ENCODE data around the gene KCNJ3. TPM values are rescaled to one million over a fixed set of nuclear protein-coding genes. Genes with fewer than 3 reads are reported as not detected.

Gene KCNJ3
- total and polyA plus RNA-seq, 9 of the 15 experiments (the other 6 are each of a cell fraction or from before 2014, with no cell fraction given): not detected

- TF ChIP-seq HOMEZ (CRISPR knock-in tag; IDR thresholded peaks at IDR 0.05) (no peak), ZNF140 (CRISPR knock-in tag; IDR thresholded peaks at IDR 0.05) (no peak), BRCA1 (IDR thresholded peaks at IDR 0.05) (no peak), BRCA1 (CRISPR knock-in tag; IDR thresholded peaks at IDR 0.05) (no peak)
Measured at GRCh38 chr2:154704991-154705390, 6.5 kb downstream of the KCNJ3 start (continued).

- no peak for DNase-seq (ENCODE audit: extremely low read depth in 1 of 4, low spot score in 3 of 4)
- no peak overlapping the region for H3K4me2 ChIP-seq (ENCODE audit: insufficient read depth, low read length)
- no peaks in the 10 kb centered on the region for H3K9me3 ChIP-seq (replicated peaks; ENCODE audit: control insufficient read depth, insufficient read depth, low read depth, low read length)
- H3K4me1 ChIP-seq (replicated peaks in 1 of 2; ENCODE audit: control insufficient read depth in 2 of 2, insufficient read depth in 2 of 2, low read length in 2 of 2): no peaks in the 10 kb centered on the region
- no peaks in the 10 kb centered on the region for H3K36me3 ChIP-seq (ENCODE audit: control insufficient read depth, insufficient read depth, low read length)
- H4K20me1 ChIP-seq (replicated peaks; ENCODE audit: control insufficient read depth, insufficient read depth, low read length): no peaks in the 10 kb centered on the region
- POLR2A ChIA-PET: no interaction called here
- no peak for TF ChIP-seq SIRT6 (IDR thresholded peaks at IDR 0.05; ENCODE audit: low read depth, low read length)
- TF ChIP-seq MXI1 (IDR thresholded peaks at IDR 0.05; ENCODE audit: low read depth, low read length): no peak
- no peak for TF ChIP-seq RBBP5 (IDR thresholded peaks at IDR 0.05; ENCODE audit: borderline replicate concordance, insufficient read depth, low read length, poor library complexity, severe bottlenecking)
- TF ChIP-seq HMG20A (CRISPR knock-in tag; conservative IDR thresholded peaks at IDR 0.05): no peak
- no peak for TF ChIP-seq ZBTB2 (IDR thresholded peaks at IDR 0.05)
- TF ChIP-seq TCF15 (CRISPR knock-in tag; IDR thresholded peaks at IDR 0.05): no peak
- FAIRE-seq: no peak
- CTCF ChIA-PET (ENCODE audit: low intra/inter-chr PET ratio): no interaction called here
- no peaks in the 10 kb centered on the region for H3K9me1 ChIP-seq (ENCODE audit: control insufficient read depth, insufficient read depth, low read length)
- no peaks in the 10 kb centered on the region for H3K79me2 ChIP-seq (ENCODE audit: control insufficient read depth, insufficient read depth, low read length)
- WGBS (ENCODE audit: insufficient coverage, low coverage, missing lambda C conversion rate): 0% methylated on average over 1 of the region's 1 CpG
- H3K4me3 ChIP-seq: no peak overlapping the region
- in situ Hi-C loops (cut with MboI) (no loop called here), intact Hi-C loops (cut with micrococcal nuclease) (no loop called here)
- H2AFZ ChIP-seq (ENCODE audit: low read depth, low read length): no peak overlapping the region
- BruUV-seq (replicated peaks): no TSS peak
- H3K27me3 ChIP-seq (ENCODE audit: control insufficient read depth in 2 of 2, insufficient read depth in 2 of 2, low read length in 2 of 2): no peaks in the 10 kb centered on the region
- H3K27ac ChIP-seq (ENCODE audit: extremely low read depth, low read depth, low read length): no peak overlapping the region
- H3K9ac ChIP-seq (ENCODE audit: insufficient read depth in 1 of 2, low read depth in 2 of 2, low read length in 2 of 2): no peak overlapping the region
- no peak for ATAC-seq
Measured at GRCh38 chr2:154706660-154707059, 8.2 kb downstream of the KCNJ3 start.
